IPS-18a (cell line): ENCODE measurements around the gene CD83.

Experiments
- H3K27ac ChIP-seq: one replicate; pipeline ENCODE4 v1.5.1; 2013; ENCODE audit warnings: low read length
- H3K27me3 ChIP-seq: one replicate; pipeline ENCODE4 v1.6.1; 2013; ENCODE audit warnings: mild to moderate bottlenecking, low read length; ENCODE audit not compliant: control insufficient read depth, insufficient read depth
- H3K36me3 ChIP-seq: one replicate; pipeline ENCODE4 v1.6.1; 2013; ENCODE audit warnings: low read depth, low read length; ENCODE audit not compliant: control insufficient read depth
- H3K4me1 ChIP-seq: one replicate; pipeline ENCODE4 v1.6.1; 2013; ENCODE audit warnings: low read depth, low read length; ENCODE audit not compliant: control insufficient read depth
- H3K4me3 ChIP-seq: one replicate; pipeline ENCODE4 v1.5.1; 2013; ENCODE audit warnings: low read length
- H3K9ac ChIP-seq: one replicate; pipeline ENCODE4 v1.6.1; 2013; ENCODE audit warnings: mild to moderate bottlenecking, low read length, moderate library complexity
- H3K9me3 ChIP-seq: one replicate; pipeline ENCODE4 v1.6.1; 2013; ENCODE audit warnings: low read depth, low read length; ENCODE audit not compliant: control insufficient read depth

CD83 gene

DNA sequence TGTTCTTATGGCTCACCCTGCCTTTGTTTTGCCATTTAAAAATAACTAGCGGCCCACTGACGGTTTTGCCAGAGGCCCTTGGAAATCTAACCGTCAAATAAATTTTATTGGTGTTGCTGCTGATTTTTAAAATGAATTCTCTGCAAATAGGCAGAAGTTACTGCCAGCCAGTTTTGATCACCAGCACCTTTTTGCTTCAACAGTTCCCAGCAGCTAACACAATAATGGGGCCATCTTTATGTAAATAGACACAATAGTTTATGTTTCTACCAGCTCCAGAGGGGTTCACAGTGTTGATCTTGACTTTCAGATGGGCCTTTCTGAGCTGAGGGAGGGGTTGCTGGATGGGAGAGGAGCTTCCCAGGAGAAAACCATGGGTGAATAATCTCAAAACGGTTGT, 11.2 kb downstream of the CD83 start:
- H3K4me3 ChIP-seq = no peak overlapping the region

DNA sequence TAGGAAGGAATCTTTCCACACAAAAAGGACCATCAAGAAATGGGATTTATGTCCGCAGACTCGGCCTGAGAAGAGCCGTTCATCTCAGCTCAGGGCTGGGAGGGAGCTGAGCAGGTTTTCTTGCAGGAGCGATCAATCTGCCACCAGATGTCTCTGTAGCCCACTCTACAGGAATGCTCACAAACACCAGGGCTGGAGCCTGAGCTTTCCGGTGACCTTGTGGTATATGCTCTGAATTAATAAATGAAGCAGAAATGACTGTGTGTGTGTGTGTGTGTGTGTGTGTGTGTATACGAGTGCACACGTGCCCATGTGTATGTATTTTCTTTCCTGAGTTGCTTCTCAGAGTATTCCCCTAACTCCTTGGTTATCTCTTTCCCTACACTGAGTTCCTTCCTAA, 12.0 kb downstream of the CD83 start:
- peaks cover 26% of the 10 kb centered on the region for H3K4me1 ChIP-seq
- H3K9ac ChIP-seq = no peak overlapping the region
- H3K27ac ChIP-seq = no peak overlapping the region
- no peak overlapping the region for H3K4me3 ChIP-seq
- no peaks in the 10 kb centered on the region for H3K27me3 ChIP-seq
- no peaks in the 10 kb centered on the region for H3K9me3 ChIP-seq
- no peaks in the 10 kb centered on the region for H3K36me3 ChIP-seq

More for the DNA sequence above, 11.2 kb downstream of the CD83 start:
- Histone ChIP-seq H3K27me3 (no peaks in the 10 kb centered on the region), H3K9ac (no peak overlapping the region), H3K36me3 (no peaks in the 10 kb centered on the region), H3K4me1 (peaks cover 26% of the 10 kb centered on the region), H3K9me3 (no peaks in the 10 kb centered on the region), H3K27ac (no peak overlapping the region)

DNA sequence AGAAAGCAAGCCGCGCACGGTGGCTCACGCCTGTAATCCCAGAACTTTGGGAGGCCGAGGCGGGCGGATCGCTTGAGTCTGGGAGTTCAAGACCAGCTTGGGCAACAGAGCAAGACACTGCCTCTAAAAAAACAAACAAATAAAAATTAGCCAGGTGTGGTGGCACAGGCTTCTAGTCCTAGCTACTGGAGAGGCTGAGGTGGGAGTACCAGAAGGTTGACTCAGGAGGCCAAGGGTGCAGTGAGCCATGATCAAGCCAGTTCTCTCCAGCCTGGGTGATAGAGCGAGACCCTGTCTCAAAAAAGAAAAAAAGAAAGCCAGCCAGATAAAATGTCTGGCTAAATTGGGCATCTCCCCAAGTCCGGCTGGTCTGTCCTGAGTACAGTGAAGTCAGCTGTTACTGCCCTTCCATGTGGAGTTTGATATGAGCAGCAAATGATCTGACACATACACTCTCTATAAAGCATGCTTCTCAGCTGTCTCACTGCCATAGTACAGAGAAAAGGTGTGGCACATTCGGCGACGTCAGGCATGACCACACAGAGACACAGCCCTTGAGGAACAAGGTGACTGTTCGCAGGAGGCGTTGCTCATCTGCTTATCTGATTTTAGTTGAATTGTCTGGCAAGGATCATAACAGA, 13.0 kb downstream of the CD83 start:
- Histone ChIP-seq H3K4me3 (no peak overlapping the region), H3K4me1 (peaks cover 26% of the 10 kb centered on the region), H3K36me3 (no peaks in the 10 kb centered on the region), H3K9ac (no peak overlapping the region), H3K27ac (no peak overlapping the region), H3K27me3 (no peaks in the 10 kb centered on the region), H3K9me3 (no peaks in the 10 kb centered on the region)

DNA sequence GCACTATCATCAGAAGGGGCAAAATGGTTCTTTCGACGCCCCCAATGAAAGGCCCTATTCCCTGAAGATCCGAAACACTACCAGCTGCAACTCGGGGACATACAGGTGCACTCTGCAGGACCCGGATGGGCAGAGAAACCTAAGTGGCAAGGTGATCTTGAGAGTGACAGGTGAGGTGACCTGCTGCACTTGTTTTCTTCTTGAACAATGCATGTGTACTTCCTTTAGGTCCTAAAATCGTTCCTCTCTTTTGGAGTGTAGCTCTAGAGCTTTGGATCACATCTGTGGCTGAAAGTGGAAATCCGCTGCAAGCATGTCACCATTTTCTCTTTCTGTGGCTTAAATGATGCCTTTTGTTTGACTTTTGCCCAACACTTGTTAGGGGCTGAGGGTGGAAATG, 14.0 kb downstream of the CD83 start:
- no peak overlapping the region for H3K9ac ChIP-seq
- no peak overlapping the region for H3K27ac ChIP-seq
- H3K9me3 ChIP-seq = no peaks in the 10 kb centered on the region
- no peak overlapping the region for H3K4me3 ChIP-seq
- no peaks in the 10 kb centered on the region for H3K36me3 ChIP-seq
- peaks cover 26% of the 10 kb centered on the region for H3K4me1 ChIP-seq
- H3K27me3 ChIP-seq = no peaks in the 10 kb centered on the region

DNA sequence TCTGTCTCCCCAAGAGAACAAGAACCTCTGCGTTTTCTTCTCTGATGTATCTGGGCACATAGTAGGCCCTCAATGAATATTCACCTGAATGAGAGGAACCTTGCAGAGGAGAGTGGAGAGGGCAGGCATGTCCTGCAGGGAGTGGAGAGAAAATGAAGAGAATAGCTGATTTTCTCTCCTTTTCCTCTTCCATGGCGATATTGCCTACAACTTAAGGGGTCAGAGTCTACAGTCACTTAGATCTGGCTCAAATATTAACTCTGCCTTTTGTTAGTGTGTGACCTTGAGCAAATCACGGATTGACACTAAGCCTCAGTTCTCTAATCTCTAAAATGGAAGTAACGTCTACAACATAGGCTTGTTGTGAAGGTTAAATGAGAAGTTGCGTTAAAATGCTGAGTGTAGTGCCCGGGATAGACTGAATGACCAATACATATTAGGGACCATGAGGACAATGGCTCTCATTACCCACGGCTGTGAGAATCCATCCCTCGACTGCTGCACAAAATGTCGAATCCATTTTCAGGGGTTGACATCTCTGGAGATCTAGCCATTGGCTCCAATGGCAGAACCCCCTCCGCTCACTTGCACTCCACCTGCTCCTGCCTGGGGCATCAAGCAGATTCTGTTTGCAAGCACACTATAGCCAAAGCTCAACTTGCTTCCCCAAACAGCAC, 14.8 kb downstream of the CD83 start:
- Histone ChIP-seq H3K4me1 (peaks cover 25% of the 10 kb centered on the region), H3K4me3 (no peak overlapping the region), H3K27ac (no peak overlapping the region), H3K36me3 (no peaks in the 10 kb centered on the region), H3K9ac (no peak overlapping the region), H3K27me3 (no peaks in the 10 kb centered on the region), H3K9me3 (no peaks in the 10 kb centered on the region)

DNA sequence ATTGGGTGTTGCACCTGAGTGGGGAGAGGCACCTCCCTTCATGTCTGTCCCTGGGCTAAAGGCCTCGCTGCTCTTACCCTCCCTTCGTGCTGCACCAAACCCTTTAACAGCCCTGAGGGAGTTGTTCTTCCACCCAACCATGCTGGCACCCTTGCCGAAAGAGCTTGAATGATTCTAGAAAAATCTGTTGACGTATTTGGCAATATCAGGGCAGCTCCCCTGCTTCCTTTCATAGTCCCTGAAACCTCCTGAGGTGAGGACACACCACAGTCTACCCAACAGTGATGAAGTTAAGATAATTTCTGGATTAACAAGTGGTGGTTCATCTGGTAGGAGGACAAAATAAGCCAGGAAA, 15.3 kb downstream of the CD83 start:
- H3K9me3 ChIP-seq = no peaks in the 10 kb centered on the region
- H3K9ac ChIP-seq = no peak overlapping the region
- no peaks in the 10 kb centered on the region for H3K36me3 ChIP-seq
- H3K4me3 ChIP-seq = no peak overlapping the region
- H3K4me1 ChIP-seq = peaks cover 20% of the 10 kb centered on the region
- H3K27ac ChIP-seq = no peak overlapping the region
- no peaks in the 10 kb centered on the region for H3K27me3 ChIP-seq

DNA sequence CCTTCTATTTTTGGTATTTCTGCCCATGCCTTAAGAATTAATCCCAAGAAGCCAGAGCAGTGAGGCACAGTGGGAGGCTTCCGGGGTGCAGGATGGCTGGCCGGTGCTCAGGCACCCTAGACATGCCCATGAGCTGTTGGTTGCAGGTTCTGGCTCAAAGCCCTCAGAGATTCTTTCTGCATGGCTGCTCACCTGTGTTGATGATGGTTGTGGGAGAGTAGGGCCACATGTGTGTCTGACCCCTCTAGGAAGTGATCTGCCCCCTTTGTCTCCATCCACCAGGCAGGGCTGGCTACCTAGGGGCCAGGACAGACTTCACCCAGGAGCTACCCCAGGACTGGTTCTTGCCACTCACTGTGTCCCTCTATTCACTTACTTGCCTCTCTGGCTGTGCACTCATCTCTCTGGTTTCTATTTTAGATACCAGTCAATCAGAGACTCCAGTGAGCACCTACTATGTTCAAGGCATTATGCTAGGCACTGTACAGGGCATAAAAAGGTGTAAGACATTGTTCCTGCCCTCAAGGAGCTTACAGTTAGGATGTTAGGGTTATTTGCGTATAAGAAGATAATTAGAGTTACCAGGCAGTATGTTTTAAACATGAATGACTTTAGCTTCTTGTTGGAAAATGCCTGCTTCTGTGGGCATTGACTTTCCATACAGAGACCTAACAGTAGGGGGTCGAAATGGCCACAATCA, 16.8 kb downstream of the CD83 start:
- Histone ChIP-seq H3K4me1 (peaks cover 6% of the 10 kb centered on the region), H3K27me3 (no peaks in the 10 kb centered on the region), H3K36me3 (no peaks in the 10 kb centered on the region), H3K9ac (no peak overlapping the region), H3K27ac (no peak overlapping the region), H3K4me3 (no peak overlapping the region), H3K9me3 (no peaks in the 10 kb centered on the region)

DNA sequence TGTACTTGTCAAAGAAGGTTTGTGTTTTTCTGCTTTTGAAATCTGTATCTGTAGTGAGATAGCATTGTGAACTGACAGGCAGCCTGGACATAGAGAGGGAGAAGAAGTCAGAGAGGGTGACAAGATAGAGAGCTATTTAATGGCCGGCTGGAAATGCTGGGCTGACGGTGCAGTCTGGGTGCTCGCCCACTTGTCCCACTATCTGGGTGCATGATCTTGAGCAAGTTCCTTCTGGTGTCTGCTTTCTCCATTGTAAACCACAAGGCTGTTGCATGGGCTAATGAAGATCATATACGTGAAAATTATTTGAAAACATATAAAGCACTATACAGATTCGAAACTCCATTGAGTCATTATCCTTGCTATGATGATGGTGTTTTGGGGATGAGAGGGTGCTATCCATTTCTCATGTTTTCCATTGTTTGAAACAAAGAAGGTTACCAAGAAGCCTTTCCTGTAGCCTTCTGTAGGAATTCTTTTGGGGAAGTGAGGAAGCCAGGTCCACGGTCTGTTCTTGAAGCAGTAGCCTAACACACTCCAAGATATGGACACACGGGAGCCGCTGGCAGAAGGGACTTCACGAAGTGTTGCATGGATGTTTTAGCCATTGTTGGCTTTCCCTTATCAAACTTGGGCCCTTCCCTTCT, 18.4 kb downstream of the CD83 start:
- Histone ChIP-seq H3K4me3 (no peak overlapping the region), H3K27me3 (no peaks in the 10 kb centered on the region), H3K9me3 (no peaks in the 10 kb centered on the region), H3K36me3 (no peaks in the 10 kb centered on the region), H3K9ac (no peak overlapping the region), H3K27ac (no peak overlapping the region), H3K4me1 (no peaks in the 10 kb centered on the region)

DNA sequence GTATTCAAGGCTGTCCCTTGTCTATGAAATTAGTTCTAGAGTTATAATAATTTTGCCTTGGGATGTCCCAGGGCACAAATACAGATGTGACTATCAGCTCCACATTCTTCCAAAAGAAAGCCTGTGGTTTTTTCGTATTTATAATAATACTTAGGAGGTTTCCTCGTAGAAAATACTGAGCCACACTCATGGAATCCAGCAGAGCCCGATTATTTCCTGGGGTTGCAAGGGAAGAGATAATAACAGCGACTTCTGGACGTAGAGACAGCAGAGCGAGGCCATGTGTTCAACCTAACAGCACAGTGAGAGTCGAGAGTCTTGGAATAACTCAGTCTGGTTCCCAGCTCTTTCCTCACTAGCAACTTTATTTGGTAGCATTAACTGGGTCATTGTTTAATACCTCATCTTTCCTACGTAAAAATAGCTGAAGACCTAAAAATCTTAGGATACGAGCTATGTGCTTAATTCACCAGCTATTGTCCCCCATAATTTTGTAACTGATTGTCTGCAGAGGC, 21.2 kb downstream of the CD83 start:
- no peak overlapping the region for H3K4me3 ChIP-seq
- no peaks in the 10 kb centered on the region for H3K9me3 ChIP-seq
- no peaks in the 10 kb centered on the region for H3K4me1 ChIP-seq
- H3K27me3 ChIP-seq = no peaks in the 10 kb centered on the region
- H3K27ac ChIP-seq = no peak overlapping the region
- H3K36me3 ChIP-seq = no peaks in the 10 kb centered on the region
- no peak overlapping the region for H3K9ac ChIP-seq

DNA sequence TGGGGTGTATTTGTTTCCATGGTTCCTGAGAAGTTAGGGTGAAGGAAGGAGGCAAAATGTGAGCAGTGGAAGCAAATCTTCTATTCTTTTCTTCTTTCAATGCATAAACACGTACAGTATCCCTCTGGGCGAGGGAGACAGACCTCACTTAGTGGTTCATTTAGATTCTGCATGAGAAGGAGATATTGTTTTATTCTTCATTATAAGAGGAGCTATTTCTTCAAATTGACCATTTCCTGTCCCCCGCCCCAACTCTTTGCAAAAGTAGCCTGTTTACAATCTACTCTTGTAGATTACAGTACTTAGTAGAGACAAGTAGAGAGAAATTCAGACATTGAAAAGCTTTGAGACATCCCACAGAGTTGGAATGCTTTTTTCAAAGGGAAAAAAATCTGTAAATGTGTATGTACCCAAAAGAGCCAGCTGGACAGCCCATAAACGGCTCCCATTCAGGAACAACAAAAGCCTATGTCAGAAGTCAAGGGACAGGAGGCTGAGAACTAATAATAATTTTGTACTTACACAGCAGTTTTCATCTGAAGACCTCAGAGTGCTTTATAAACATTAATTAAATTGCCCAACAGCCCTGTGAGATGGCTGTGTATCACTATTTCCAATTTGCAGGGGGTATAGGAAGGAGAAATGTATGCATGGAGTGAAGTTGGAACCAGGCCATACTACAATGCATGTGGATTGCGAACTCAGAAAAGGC, 23.9 kb downstream of the CD83 start:
- H3K9ac ChIP-seq = no peak overlapping the region
- no peaks in the 10 kb centered on the region for H3K27me3 ChIP-seq
- no peaks in the 10 kb centered on the region for H3K9me3 ChIP-seq
- H3K36me3 ChIP-seq = no peaks in the 10 kb centered on the region
- H3K27ac ChIP-seq = no peak overlapping the region
- peaks cover 1% of the 10 kb centered on the region for H3K4me1 ChIP-seq
- H3K4me3 ChIP-seq = no peak overlapping the region

DNA sequence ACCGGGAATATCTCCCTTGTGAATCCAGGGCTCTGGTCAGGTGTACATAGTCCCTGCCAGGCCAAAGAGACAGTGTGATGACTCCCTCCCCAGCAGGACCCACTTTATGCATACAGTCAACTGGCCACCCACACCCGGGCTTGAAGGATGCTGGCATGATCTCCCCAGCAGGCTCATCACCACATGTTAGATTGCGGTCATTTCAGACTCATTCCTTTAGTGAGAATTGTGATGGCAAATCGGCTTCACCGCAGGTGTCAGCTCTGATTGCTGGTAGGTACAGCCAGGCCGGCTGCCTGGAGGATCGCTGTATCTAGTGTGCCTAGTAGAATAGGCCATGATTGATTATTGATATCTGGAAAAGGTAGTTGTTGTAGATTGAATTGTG, 24.5 kb downstream of the CD83 start:
- H3K4me1 ChIP-seq = peaks cover 6% of the 10 kb centered on the region
- no peak overlapping the region for H3K4me3 ChIP-seq
- H3K27ac ChIP-seq = no peak overlapping the region
- no peaks in the 10 kb centered on the region for H3K27me3 ChIP-seq
- no peaks in the 10 kb centered on the region for H3K36me3 ChIP-seq
- no peak overlapping the region for H3K9ac ChIP-seq
- no peaks in the 10 kb centered on the region for H3K9me3 ChIP-seq
